Nephron (organoid): ENCODE data around the gene ARHGEF25.
"Not testable (repeated sequence)": the region's sequence is repeated elsewhere in the genome, so short reads cannot be mapped to it uniquely, and the experiment has no call there.

Source experiments
- H3K27ac Mint-ChIP-seq, 3 experiments: 2 replicates each; pipeline ENCODE4 v1.8.0; 2020; ENCODE audit warnings: mixed read lengths in 3 of 3, mild to moderate bottlenecking in 2 of 3, moderate library complexity in 1 of 3
- H3K27me3 Mint-ChIP-seq: 2 replicates; pipeline ENCODE4 v1.8.0; 2021; ENCODE audit warnings: low read depth, mild to moderate bottlenecking, moderate library complexity, mixed read lengths
- H3K36me3 Mint-ChIP-seq: 2 replicates; pipeline ENCODE4 v1.8.0; 2020; ENCODE audit warnings: low read depth, mixed read lengths
- H3K4me1 Mint-ChIP-seq: 2 replicates; pipeline ENCODE4 v1.8.0; 2020; ENCODE audit warnings: mixed read lengths
- H3K4me3 Mint-ChIP-seq, 3 experiments: 2 replicates each; pipeline ENCODE4 v1.8.0; 2020; ENCODE audit warnings: mild to moderate bottlenecking in 3 of 3, mixed read lengths in 3 of 3, moderate library complexity in 2 of 3
- H3K9me3 Mint-ChIP-seq: 2 replicates; pipeline ENCODE4 v1.8.0; 2020; ENCODE audit warnings: mixed read lengths
- TF ChIP-seq, protein P1 (sequence below), 3 experiments: fragments of 200-600 bp; sonication (generic); IDR thresholded peaks; one replicate each; pipeline ENCODE4 v1.5.0; 2021; ENCODE audit warnings: antibody characterized with exemption in 3 of 3; ENCODE audit not compliant: unreplicated experiment in 3 of 3

Gene ARHGEF25

DNA sequence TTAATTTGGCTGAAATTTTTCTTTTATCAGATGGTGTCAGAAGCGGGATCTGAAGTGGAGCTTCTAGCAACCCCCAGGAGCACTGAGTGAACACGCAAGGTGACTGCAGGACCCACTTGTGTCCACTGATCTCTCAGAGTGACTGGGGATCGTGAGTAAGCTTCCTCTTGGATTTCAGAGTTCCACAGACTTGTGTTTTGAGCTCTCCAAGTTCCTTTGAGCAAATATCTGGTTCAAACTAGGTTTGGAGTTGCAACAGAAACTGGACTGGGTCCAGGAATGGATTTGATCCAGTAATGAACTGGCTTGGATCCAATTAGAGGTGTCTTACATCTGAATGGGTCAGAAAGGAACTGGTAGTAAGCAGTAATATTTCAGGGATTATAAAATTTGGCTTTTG lies 46.5 kb downstream of the ARHGEF25 start:
- TF ChIP-seq, protein P1, sequence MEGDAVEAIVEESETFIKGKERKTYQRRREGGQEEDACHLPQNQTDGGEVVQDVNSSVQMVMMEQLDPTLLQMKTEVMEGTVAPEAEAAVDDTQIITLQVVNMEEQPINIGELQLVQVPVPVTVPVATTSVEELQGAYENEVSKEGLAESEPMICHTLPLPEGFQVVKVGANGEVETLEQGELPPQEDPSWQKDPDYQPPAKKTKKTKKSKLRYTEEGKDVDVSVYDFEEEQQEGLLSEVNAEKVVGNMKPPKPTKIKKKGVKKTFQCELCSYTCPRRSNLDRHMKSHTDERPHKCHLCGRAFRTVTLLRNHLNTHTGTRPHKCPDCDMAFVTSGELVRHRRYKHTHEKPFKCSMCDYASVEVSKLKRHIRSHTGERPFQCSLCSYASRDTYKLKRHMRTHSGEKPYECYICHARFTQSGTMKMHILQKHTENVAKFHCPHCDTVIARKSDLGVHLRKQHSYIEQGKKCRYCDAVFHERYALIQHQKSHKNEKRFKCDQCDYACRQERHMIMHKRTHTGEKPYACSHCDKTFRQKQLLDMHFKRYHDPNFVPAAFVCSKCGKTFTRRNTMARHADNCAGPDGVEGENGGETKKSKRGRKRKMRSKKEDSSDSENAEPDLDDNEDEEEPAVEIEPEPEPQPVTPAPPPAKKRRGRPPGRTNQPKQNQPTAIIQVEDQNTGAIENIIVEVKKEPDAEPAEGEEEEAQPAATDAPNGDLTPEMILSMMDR (IDR thresholded peaks at IDR 0.05; ENCODE audit: unreplicated experiment in 3 of 3): no peak
- Mint-ChIP-seq H3K36me3 (peaks cover 3% of the 10 kb centered on the region), H3K4me3 (no peak overlapping the region), H3K27ac (no peak overlapping the region), H3K27me3 (peaks cover 5% of the 10 kb centered on the region), H3K9me3 (peaks cover 30% of the 10 kb centered on the region), H3K4me1 (no peaks in the 10 kb centered on the region)

DNA sequence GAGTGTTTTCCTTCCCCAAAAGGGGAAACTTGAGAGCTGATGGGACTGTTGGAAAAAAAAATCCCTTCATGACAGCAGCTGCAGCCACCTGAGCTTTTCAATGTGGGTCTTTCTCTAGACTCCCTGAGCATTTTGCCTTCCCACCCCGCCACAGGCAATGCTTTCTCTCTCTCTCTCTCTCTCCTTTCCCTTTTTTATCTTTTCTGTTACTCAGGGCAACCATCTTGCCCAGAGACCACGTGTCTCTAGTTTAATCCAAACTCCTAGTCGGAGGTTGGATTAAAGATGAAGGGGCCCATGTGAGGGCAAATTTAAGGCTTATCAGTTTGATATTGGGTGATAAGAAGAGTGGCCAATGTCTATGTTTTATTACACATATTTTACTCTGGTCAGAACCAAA lies 47.7 kb downstream of the ARHGEF25 start:
- H3K27ac Mint-ChIP-seq: no peak overlapping the region
- TF ChIP-seq, protein P1 (IDR thresholded peaks at IDR 0.05; ENCODE audit: unreplicated experiment in 3 of 3): no peak
- H3K4me3 Mint-ChIP-seq: no peak overlapping the region
- peaks cover 5% of the 10 kb centered on the region for H3K27me3 Mint-ChIP-seq
- H3K9me3 Mint-ChIP-seq: peaks cover 32% of the 10 kb centered on the region
- H3K4me1 Mint-ChIP-seq: no peaks in the 10 kb centered on the region
- peaks cover 3% of the 10 kb centered on the region for H3K36me3 Mint-ChIP-seq

DNA sequence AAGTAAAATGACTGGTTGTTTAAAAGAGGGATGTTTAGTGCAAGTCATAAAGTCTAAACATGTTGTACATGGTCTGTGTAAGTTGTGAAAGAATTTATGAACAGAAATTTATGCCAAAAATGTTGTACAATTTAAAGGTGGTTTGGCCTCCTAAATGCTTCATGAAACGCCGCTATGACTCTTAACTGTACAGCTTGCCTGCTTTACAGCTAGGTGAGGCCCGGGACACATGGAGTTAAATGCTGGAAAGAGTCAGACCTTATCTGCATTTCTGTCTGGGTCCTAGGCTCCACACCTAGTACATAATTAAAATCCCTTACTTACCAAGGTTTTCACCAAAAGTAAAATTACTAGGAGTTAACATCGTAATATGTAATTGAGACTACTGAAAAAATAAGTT lies 50.1 kb downstream of the ARHGEF25 start:
- H3K27ac Mint-ChIP-seq: no peak overlapping the region
- no peak overlapping the region for H3K4me3 Mint-ChIP-seq
- TF ChIP-seq, protein P1 (IDR thresholded peaks at IDR 0.05; ENCODE audit: unreplicated experiment in 3 of 3): no peak
- peaks cover 5% of the 10 kb centered on the region for H3K27me3 Mint-ChIP-seq
- peaks cover 3% of the 10 kb centered on the region for H3K36me3 Mint-ChIP-seq
- peaks cover 32% of the 10 kb centered on the region for H3K9me3 Mint-ChIP-seq
- H3K4me1 Mint-ChIP-seq: no peaks in the 10 kb centered on the region

DNA sequence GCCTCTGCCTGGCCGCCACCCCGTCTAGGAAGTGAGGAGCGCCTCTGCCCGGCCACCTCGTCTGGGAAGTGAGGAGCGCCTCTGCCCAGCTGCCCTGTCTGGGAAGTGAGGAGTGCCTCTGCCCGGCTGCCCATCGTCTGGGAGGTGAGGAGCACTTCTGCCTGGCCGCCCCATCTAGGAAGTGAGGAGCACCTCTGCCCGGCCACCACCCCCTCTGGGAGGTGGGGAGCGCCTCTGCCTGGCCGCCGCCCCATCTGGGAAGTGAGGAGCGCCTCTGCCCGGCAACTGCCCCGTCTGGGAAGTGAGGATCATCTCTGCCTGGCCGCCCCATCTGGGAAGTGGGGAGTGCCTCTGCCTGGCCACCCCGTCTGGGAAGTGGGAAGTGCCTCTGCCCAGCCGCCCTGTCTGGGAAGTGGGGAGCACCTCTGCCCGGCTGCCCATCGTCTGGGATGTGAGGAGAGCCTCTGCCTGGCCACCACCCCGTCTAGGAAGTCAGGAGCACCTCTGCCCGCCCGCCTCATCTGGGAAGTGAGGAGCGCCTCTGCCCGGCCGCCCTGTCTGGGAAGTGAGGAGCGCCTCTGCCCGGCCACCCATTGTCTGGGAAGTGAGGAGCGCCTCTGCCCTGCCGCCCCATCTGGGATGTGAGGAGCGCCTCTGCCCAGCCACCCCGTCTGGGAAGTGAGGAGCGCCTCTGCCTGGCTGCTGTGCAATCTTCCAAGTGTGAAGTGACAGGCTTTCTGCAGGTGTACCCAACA lies 54.0 kb downstream of the ARHGEF25 start:
- H3K27ac Mint-ChIP-seq, H3K27me3 Mint-ChIP-seq, H3K4me3 Mint-ChIP-seq, H3K36me3 Mint-ChIP-seq, H3K4me1 Mint-ChIP-seq: not testable (repeated sequence)
- H3K9me3 Mint-ChIP-seq: peaks cover 24% of the 10 kb centered on the region
